Vagina (tissue), 2 donors: ENCODE measurements around the gene TAOK2. TPM values are rescaled to one million over a fixed set of nuclear protein-coding genes. Genes with fewer than 3 reads are reported as not detected.

Experiments
- DNase-seq, 2 donors: peaks; one replicate each; pipeline ENCODE4 v3.0.0-alpha.2; 2017; ENCODE audit errors: extremely low spot score in 2 of 2
- H3K27ac ChIP-seq: fragments of 200-600 bp; sonication (generic); one replicate; pipeline ENCODE4 v1.5.1; 2019
- H3K27me3 ChIP-seq: fragments of 200-600 bp; sonication (generic); one replicate; pipeline ENCODE4 v1.5.1; 2019
- H3K36me3 ChIP-seq, 2 donors: fragments of 200-600 bp; sonication (generic); one replicate each; pipeline ENCODE4 v1.5.1; 2017 to 2019
- H3K4me1 ChIP-seq: fragments of 200-600 bp; sonication (generic); one replicate; pipeline ENCODE4 v1.5.1; 2019
- H3K4me3 ChIP-seq, 2 donors: fragments of 200-600 bp; sonication (generic); 1 replicate in 1 of 2; 2 replicates in 1 of 2; pipeline ENCODE4 v1.5.1; 2016 to 2019
- H3K9me3 ChIP-seq: fragments of 200-600 bp; sonication (generic); one replicate; pipeline ENCODE4 v1.5.1; 2019
- POLR2A ChIP-seq, 2 donors: fragments of 450-650 bp; IDR thresholded peaks; one replicate each; pipeline ENCODE4 v1.6.1; 2017; ENCODE audit warnings: antibody characterized with exemption in 2 of 2, mild to moderate bottlenecking in 2 of 2, moderate library complexity in 2 of 2
- POLR2AphosphoS5 ChIP-seq, 2 donors: sonication (generic); formaldehyde crosslinking; IDR thresholded peaks; one replicate each; pipeline ENCODE4 v1.9.0; 2017; ENCODE audit warnings: antibody characterized with exemption in 2 of 2, mild to moderate bottlenecking in 2 of 2, low read depth in 1 of 2; ENCODE audit not compliant: insufficient read depth in 1 of 2
- intact Hi-C: fragments of 100-400 bp; cut with DNase I; formaldehyde crosslinking; loops from one replicate; pipeline ENCODE4 v1.15.1; 2023
- total RNA-seq: library from RNA; depleted of rRNA; stranded (reverse); fragments of >200 nt; gene quantifications from one replicate; pipeline ENCODE4 v1.2.3, GENCODE V29; 2016
- TF ChIP-seq, protein P1 (sequence below), 3 experiments: fragments of 450-650 bp in 2 of 3; fragments of 200-600 bp in 1 of 3; sonication (generic) in 1 of 3; IDR thresholded peaks; one replicate each; pipeline ENCODE4 v1.5.1; 2017 to 2019; ENCODE audit warnings: antibody characterized with exemption in 3 of 3, mild to moderate bottlenecking in 2 of 3, moderate library complexity in 2 of 3

The TAOK2 gene
- total RNA-seq, 1 donor from 2014 or later = 33.1 TPM

DNA sequence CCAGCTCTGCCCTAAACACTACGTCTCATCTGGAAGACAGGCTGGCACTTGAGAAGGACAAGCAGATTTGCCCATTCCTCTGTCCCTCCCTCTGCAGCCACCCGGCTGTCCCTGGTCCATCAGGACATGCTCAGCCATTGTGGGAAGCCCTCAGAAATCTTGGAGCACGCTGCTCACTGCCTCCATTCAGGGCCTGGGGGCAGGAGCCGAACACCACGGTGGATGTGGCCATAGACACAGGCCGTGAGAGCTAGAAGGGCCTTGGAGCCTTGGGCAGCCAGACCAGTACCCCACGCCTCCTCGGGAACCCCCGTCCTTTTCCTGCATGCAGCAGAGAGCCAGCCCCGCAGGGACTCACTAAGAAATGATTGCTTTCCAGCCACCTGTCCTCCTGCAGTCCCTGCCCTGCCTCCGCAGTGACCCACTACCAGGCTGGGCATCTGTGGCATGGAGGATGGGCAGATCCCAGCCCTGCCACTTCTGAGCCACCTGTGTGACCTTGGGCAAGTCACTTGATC, 33.8 kb downstream of the TAOK2 start:
- Histone ChIP-seq H3K27ac (no peak overlapping the region), H3K27me3 (peaks cover 4% of the 10 kb centered on the region), H3K36me3 (no peaks in the 10 kb centered on the region), H3K4me1 (peaks cover 18% of the 10 kb centered on the region), H3K9me3 (no peaks in the 10 kb centered on the region), H3K4me3 (no peak overlapping the region)
- intact Hi-C loops = loop anchor here (10.0 kb wide), 1 partner anchor 83 kb away; the partner anchor contains the start of gene KCTD13
- TF ChIP-seq POLR2AphosphoS5 (IDR thresholded peaks at IDR 0.05; ENCODE audit: insufficient read depth in 1 of 2, low read depth in 1 of 2) = no peak
- TF ChIP-seq POLR2A (IDR thresholded peaks at IDR 0.05) = no peak
- no peak for DNase-seq

DNA sequence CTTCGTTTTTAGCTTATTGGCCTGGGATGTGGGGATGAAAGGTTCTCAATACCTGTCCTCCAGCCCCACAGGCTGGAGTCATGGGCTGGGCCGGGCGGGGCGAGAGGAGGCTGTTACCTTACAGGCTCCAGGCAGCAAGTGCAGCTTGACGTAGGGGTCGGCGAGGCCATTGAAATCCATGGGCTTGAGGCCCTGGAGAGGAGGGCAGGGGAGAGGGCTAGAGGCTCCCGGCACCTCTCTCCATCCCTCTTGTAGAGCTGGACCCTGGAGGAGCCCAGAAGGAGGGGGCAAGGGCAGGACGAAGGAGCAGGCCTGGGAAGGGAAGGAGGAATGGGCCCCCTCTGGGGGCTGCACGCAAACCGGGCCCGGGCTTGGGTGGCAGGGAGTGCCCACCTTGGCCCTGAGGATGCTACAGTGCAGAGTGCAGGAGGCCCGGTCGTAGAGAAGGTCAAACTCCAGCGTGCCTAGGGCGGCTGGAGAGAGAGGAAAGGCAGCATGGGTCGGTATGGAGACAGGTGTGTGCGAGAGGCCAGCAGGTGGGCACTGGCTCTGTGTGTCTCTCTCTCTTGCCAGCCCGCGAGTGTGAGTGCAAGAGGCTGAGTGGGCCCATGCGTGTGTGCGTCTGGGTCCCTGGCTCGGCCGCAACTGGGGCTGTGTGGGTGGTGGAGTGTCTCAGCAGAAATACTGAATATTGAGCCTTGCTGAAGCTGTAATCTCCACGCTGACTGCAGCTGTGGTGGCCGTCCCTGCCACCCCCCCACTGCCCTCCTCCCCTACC, 35.6 kb downstream of the TAOK2 start:
- TF ChIP-seq, protein P1, sequence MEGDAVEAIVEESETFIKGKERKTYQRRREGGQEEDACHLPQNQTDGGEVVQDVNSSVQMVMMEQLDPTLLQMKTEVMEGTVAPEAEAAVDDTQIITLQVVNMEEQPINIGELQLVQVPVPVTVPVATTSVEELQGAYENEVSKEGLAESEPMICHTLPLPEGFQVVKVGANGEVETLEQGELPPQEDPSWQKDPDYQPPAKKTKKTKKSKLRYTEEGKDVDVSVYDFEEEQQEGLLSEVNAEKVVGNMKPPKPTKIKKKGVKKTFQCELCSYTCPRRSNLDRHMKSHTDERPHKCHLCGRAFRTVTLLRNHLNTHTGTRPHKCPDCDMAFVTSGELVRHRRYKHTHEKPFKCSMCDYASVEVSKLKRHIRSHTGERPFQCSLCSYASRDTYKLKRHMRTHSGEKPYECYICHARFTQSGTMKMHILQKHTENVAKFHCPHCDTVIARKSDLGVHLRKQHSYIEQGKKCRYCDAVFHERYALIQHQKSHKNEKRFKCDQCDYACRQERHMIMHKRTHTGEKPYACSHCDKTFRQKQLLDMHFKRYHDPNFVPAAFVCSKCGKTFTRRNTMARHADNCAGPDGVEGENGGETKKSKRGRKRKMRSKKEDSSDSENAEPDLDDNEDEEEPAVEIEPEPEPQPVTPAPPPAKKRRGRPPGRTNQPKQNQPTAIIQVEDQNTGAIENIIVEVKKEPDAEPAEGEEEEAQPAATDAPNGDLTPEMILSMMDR (IDR thresholded peaks at IDR 0.05) = no peak
- TF ChIP-seq POLR2A (IDR thresholded peaks at IDR 0.05) (no peak), POLR2AphosphoS5 (IDR thresholded peaks at IDR 0.05; ENCODE audit: insufficient read depth in 1 of 2, low read depth in 1 of 2) (no peak)
- Histone ChIP-seq H3K36me3 (no peaks in the 10 kb centered on the region), H3K4me3 (no peak overlapping the region), H3K27me3 (peaks cover 4% of the 10 kb centered on the region), H3K9me3 (no peaks in the 10 kb centered on the region), H3K4me1 (peaks cover 18% of the 10 kb centered on the region), H3K27ac (no peak overlapping the region)
- DNase-seq = no peak
- intact Hi-C loops = loop anchor here (10.0 kb wide), 1 partner anchor 84 kb away; the partner anchor contains the start of gene KCTD13

DNA sequence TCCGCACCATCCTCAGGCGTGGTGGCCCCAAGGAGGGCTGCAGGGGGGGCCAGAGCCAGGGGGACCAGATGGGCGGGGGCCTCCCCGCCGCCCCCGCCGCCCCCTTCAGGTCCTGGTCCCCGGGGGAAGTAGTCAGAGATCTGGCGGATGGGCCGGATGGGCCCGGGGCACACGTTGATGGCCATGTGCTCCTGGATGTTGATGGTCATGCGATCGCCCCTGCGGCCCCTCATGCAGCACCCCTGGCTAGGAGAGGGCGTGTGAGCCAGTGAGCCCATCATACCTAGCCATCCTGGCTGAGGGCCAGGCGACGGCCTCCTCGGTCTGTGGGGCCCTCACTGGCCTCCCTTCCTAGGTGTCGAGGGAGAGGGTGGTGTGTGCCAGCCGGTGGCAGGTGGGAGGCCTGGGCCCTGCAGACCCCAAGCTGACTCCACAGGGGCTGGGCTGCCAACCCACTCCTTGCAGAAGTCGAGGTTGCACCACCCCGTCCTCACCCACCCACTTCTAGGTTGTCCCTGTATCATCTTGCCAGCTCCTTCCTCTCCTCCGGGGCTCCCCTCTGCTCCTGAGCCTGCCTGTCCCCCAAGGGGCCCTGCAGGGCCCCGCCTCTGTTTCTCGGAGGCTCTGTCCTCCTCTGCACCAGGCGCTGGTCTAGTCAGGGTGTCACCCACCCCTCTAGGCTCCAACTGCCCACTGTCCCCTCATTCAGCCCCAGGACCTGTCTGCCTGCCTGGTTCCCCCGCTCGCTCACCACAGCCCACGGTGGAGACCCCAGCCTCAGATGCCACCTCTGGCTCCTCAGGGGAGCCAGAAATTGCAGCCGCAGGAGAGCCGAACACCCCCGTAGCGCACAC, 36.5 kb downstream of the TAOK2 start:
- no peak overlapping the region for H3K27ac ChIP-seq
- TF ChIP-seq, protein P1 (IDR thresholded peaks at IDR 0.05) = no peak
- TF ChIP-seq POLR2A (IDR thresholded peaks at IDR 0.05) = no peak
- TF ChIP-seq POLR2AphosphoS5 (IDR thresholded peaks at IDR 0.05; ENCODE audit: insufficient read depth in 1 of 2, low read depth in 1 of 2) = no peak
- H3K4me1 ChIP-seq = peaks cover 18% of the 10 kb centered on the region
- H3K36me3 ChIP-seq = no peaks in the 10 kb centered on the region
- H3K4me3 ChIP-seq = peak overlapping the region; percentile 29 to 45
- H3K27me3 ChIP-seq = peaks cover 4% of the 10 kb centered on the region
- DNase-seq = no peak
- H3K9me3 ChIP-seq = no peaks in the 10 kb centered on the region
- intact Hi-C loops = loop anchor here (10.0 kb wide), 1 partner anchor 85 kb away; the partner anchor contains the start of gene KCTD13

DNA sequence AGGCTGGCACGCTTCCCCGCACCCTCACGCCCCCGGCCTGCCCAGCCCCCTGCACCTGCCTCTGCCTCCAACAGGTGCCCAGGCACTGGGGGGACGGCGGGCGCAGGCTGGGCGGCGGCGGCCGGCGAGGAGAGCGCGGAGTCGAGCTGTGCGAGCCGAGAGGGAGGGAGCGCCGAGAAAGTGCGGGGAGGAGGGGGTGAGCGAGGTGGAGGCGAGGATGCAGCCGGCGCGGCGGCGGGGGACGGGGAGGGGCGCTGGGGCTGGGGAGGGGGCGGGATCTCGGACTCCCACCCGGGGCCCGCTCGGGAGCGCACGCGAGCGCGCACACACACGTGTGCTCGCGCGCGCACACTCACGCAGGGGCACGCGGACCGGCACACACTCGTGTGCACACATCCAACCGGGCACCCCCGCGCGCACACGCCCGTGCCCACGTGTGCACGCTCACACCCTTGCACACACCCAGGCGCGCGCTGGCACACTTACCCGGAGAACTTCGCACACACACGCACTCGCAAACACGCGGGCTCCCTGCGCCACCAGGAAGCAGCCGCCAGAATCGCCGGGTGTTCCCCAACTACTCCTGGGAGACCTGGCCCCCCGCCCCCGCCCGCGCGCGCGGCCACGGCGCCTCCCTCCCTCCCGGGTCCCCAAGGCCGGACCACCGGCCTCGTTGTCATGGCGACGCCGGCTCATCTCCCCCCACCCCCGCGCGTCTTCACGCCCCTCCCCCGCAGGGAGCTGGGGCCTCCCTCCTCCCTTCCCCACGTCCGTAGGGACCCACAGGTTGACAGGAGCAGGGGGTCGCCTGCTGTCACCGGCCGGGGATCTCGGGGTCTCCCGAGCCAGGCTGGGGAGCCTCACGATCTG, 37.4 kb downstream of the TAOK2 start, which contains the start of gene DOC2A:
Gene DOC2A, minus strand, starts transcription at position 184 of the 870 bp plus-strand sequence. CDS start 805 bp downstream, outside the sequence.
- Histone ChIP-seq H3K27ac (no peak within 1 kb of the TSS), H3K9me3 (no peaks in the 10 kb centered on the region), H3K36me3 (no peaks in the 10 kb centered on the region), H3K4me3 (peak within 1 kb of the TSS; percentile 29 to 45), H3K4me1 (peaks cover 18% of the 10 kb centered on the region), H3K27me3 (peaks cover 4% of the 10 kb centered on the region)
- DNase-seq = no peak
- intact Hi-C loops = no loop called here
- TF ChIP-seq, protein P1 (IDR thresholded peaks at IDR 0.05) = no peak
- TF ChIP-seq POLR2A (IDR thresholded peaks at IDR 0.05) = no peak
- TF ChIP-seq POLR2AphosphoS5 (IDR thresholded peaks at IDR 0.05; ENCODE audit: insufficient read depth in 1 of 2, low read depth in 1 of 2) = no peak
